Pons (tissue), 1 donor: Measurements from ENCODE around the gene PAPSS2.

ENCODE experiments used
- DNase-seq: peaks from one replicate; pipeline ENCODE4 v3.0.0-alpha.2; 2016; ENCODE audit warnings: low spot score

Gene PAPSS2

GRCh38 chr10:87671139-87671815, 11.6 kb downstream of the PAPSS2 start:
- DNase-seq: no peak

DNA sequence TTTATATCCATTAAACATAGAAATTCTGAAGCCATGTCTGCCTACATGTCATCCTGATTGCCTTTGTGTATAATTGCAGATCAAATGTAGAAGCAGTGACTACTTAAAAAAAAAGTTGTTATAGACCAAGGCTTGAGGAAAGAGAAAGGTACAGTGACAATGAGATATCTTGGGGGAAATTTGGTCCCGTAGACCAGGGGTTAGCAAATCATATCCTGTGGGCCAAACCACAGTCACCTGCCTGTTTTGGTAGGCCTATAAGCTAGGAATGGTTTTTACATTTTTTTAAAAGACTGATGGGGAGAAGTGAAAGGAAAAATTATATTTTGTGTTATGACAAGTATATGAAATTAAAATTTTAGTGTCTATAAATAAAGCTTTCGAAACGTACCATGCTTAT, 12.9 kb downstream of the PAPSS2 start:
- no peak for DNase-seq

- no peak for DNase-seq
These were observed 15.3 kb downstream of the PAPSS2 start for GRCh38 chr10:87674943-87675342.

DNA sequence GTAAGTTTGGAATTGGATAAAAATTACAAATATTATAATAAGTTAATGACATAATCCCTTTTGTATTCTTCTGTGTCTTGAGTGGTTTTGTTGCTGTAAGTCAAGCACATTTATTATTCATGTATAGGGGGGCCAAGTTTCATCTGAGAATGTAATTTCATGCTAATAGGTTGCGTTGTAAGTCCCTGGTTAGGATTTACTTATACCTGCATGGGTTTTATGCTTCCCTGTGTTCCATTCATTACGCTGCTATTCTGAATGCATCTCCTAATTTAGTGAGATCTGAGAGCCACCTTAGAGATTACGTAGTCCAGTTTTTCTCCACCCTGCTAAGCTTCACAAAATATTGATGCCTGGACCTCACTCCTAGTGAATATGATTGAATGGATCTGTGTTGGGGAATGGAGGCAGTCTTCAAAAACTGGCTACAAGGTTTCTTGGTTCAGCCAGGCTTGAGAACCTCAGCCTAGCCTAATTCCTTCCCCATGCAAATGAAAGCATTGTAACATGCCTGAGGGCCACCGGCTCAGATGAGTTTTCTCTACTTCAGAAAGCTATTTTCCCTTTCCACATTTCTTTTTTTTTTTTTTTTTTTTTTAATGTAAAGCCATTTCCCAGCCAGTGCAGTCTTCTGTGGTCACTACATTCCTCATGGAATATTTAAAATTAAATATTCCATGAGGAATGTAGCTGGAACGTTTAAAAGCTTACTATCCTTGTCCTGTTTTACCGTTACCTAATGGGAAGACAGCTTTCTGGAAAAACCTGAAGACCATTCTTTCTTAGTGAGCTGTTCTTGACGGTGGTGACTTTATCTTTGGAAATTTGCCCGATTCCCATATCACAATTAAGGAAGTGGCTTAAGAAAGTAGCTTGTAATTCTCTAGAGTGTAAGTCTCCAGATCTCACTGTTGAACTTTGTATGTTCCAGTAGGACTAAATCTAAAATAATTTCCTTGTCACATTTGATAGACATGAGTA, 16.0 kb downstream of the PAPSS2 start:
- no peak for DNase-seq

GRCh38 chr10:87677595-87677994, 17.9 kb downstream of the PAPSS2 start:
- DNase-seq: no peak

GRCh38 chr10:87678302-87678701, 18.6 kb downstream of the PAPSS2 start:
- no peak for DNase-seq

DNA sequence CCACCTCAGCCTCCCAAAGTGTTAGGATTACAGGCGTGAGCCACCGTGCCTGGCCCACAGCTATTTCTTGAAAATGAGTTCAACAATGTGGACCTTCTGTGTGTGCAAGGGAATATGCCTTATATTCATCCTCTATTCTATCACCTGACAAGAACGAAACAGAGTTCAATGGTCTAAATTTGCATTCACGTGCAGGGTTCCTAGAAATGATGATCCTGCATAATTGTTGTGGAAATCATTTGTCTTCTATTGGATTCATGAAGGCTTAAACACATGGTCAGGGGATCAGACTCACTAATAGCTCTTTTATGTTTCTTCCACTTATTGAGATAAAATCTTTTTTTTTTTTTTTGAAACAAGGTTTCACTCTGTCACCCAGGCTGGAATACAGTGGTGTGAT, 23.7 kb downstream of the PAPSS2 start:
- no peak for DNase-seq

DNA sequence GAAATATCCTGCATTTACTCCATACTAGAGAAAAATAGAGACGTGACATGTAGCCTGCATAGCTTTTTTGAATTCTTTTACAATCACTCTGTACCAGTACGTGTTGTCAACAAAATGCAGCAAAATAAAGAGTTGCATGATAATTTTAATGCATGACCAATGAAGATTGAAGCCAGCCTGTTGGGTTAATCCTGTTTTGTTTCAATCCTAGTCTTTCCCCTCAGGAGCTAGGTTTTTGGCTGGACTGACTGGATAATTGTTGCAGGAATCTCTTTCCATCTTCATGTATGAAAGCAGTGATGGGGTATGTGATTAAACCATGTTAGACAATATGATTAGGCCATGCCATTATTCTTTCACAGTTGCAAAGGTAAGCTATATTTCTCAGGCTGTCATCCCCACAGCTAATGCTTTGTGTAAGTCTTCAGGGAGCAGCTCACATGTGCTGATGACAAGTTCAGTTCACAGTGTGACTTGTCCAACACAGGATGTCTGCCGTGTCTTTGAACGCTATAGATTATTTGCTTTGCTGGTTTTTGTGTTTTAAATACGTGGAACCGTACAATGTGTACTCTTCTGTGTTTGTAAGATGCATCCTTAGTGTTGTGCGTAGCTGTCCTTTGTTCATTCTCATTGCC, 24.4 kb downstream of the PAPSS2 start:
- no peak for DNase-seq

DNA sequence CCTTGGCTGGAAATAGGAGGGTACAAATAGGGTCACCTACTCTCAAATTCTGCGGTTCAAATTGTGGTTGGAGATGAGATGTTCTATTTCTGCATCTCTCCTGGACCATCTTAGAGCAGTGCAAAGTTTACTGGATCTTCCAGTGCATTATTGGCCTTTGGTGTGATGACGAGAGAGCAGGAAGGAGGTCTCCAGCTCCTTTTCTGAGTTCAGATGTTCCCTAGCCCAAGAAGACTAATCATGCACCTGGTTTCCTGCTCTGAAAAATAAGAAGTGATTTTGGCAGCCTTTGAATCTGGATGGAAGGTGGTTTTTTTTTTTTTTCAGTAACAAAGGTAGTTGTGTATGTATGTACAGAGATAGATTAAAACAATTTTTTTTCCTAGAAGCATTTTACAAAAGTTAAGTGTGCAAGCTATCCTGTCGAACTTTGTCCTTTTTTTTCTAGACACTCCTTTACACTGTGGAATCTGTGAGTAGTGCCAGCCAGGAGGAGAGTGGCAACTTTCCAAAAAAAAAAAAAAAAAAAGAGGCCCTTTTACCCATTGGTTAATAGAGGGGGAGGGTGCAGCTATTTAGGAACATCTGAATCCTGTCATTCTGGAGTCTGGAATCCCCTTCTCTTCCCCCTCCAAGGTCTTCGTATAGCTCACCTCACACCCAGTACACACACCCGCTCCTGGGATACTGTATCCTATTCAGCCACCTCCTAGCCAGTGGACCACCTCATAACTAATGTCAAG, 26.3 kb downstream of the PAPSS2 start:
- no peak for DNase-seq

DNA sequence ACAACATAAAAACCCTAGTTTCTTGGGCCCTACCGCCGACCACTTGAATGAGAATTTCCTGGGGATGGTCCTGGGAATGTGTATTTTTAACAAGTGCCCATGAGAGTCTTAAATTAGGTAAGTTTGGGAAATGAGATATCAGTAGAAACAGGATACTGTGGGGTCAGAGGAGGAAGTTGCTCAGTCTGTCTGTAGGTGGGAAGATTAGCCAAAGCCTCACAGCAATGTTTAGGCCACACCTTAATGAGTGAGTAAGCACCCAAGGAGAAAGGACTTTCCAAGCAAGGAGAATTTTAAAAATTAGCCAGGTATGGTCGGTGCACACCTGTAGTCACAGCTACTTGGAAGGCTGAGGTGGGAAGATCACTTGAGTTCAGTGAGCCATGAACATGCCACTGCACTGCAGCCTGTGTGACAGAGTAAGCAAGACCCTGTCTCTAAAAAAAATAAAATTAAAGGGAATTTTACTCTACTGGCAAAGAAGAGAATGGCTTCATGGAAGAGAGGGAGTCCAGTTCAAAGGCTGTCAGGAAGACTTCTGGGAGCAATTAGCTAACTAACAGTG, 31.9 kb downstream of the PAPSS2 start:
- DNase-seq: no peak

GRCh38 chr10:87692956-87693484, 33.3 kb downstream of the PAPSS2 start:
- no peak for DNase-seq

- no peak for DNase-seq
These were observed 34.5 kb downstream of the PAPSS2 start for GRCh38 chr10:87694011-87694794.

- no peak for DNase-seq
These were observed 35.4 kb downstream of the PAPSS2 start for GRCh38 chr10:87695074-87695473.

DNA sequence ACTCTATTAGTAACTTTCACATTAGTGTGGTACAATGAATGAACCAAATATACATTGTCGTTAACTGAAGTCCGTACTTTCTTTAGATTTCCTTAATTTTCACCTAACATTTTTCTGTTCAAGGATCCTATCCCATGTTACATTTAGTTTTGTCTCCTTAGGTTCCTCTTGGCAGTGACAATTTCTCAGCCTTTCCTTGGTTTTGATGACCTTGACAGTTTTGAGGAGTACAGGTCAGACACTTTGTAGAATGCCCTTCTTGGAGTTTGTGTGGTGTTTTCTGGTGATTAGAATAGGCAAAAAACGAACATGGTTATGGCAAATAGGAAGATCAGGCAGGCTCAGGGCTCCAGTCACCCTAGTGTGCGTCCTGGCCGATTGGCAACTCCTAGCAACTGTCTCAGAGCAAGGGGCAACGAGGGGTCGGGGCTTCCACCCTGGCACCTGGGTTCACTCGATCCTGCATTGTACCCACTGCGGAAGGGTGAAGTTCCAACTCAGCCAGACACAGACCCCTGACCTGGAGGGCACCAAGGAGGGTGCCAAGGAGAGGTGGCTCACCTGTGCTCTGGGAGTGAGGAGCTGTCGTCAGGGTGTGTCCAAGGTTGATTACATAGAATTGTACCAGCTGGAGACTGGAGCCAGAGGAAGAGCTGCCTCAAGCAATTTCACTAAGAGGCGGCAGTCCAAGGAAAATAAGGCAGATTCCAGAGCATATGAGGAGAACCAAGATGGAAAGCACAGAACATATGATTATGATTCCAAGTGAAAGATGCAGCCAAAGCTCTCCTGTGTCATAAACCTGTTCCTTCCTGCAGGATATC, 37.5 kb downstream of the PAPSS2 start:
- DNase-seq: no peak

- no peak for DNase-seq
These were observed 40.5 kb downstream of the PAPSS2 start for GRCh38 chr10:87700031-87700796.

DNA sequence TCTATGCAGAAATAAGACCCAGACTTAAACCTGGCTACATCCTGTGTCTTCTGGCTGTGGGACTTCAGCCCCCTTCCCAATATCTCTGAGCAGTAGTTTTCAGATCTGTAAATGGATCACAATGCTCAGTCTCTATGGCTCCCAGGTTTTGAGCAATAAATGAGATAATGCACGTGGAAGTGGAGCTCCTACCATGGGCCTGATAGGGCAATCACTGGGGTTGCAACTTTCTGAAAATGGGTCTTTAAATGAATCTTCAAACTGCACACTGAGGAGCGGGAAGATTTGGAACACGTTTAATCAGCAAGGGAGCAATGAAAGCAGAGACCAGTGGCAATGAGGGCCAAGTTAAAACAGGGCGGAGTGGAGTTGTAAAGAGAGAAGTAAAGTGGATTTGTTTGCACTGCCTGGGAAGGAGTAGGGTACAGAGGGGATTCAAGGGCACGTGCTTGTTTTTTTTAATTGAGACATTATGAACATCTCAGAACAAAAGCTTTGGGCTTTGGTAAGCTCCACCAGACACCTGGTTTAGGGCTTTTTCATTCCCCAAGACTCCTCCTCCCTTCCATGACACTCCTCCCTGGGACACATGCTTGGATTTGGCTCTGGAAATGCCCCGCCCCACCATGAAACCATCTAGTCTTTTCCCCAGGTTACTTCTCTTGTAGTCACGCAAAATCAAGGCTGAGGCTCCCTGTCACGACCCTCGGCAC, 42.7 kb downstream of the PAPSS2 start:
- DNase-seq: no peak

DNA sequence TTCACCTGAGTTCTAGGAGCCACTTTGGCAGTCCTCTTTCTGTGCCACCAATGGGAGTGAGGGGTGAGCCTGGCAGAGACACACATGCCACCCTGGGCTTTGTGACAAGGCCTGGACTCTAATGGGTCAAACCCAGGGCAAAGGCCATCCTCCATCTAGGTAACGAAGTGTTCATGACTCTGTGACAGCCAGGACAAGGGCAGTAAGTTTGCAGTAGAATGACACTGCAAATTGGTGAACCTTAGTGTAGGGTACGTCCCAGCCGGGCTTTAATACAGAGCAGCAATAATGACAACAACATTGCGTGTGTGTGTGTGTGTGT, 43.3 kb downstream of the PAPSS2 start:
- no peak for DNase-seq

DNA sequence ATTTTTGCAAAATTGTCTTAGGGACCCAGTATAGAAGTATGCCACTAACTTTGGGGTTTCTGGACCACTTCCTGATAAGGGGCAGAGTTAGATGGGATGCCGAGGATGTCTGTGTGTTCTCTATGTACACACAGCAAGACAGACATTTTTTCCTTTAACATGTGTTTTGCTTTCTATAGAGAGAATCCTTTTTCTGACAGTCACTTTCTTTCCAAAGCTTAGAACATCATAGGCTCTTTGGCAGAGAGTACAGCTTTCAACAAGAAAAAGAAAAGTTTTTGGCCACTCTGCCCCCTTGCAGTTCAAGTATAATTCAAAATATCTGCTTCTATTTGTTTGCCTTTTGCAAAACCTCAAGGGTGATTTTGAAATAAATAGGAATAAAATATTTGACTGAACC, 44.1 kb downstream of the PAPSS2 start:
- DNase-seq: no peak

DNA sequence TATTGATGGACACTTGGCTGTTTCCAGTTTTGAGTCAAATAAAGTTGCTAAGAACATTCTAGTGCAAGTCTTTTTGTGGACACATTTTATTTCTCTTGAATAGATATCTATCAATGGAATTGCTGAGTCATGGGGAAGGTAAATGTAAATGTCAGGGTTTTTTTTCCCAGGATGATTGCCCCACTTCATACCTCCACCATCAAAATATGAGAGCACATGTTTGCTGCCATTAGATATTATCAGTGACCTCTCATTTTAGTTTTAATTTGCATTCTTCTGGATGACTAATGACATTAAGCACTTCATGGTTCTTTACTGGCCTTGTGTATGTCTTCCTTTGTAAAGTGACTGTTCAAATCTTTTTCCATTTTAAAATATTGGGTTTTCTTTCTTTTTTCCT, 45.7 kb downstream of the PAPSS2 start:
- DNase-seq: no peak
